HCT116 (cell line): ENCODE data around the gene YTHDC2. TPM values are rescaled to one million over a fixed set of nuclear protein-coding genes. Genes with fewer than 3 reads are reported as not detected.
"Not testable (repeated sequence)": the region's sequence is repeated elsewhere in the genome, so short reads cannot be mapped to it uniquely, and the experiment has no call there.

Source experiments
- ATAC-seq: fragments of 200-7000 bp; cut with Tn5 transposase; 2 replicates; pipeline ENCODE4 v1.9.1; 2020; ENCODE audit warnings: mild to moderate bottlenecking, moderate library complexity
- BruUV-seq: library from RNA; stranded (reverse); fragments of 400-500 nt; replicated peaks from 2 replicates; lab custom pipeline; 2021; lab: Mats Ljungman, UMichigan
- CTCF ChIA-PET: fragments of 300-600 bp; sonication (Branson Sonifier 250); formaldehyde crosslinking; loops from one replicate; lab custom pipeline; 2021; ENCODE audit warnings: antibody characterized with exemption; lab: Charles Lee
- POLR2A ChIA-PET: fragments of 300-600, 350-600 bp; sonication (Branson Sonifier 250); formaldehyde crosslinking; loops from one replicate; lab custom pipeline; 2021; ENCODE audit warnings: antibody characterized with exemption; lab: Charles Lee
- RAD21 ChIA-PET, 2 experiments: fragments of 300-600 bp; sonication (Branson Sonifier 250); formaldehyde crosslinking; loops; one replicate each; lab custom pipeline; 2023; ENCODE audit warnings: low total read pairs in 2 of 2; ENCODE audit not compliant: uncharacterized antibody in 2 of 2, unreplicated experiment in 2 of 2, low non-redundant PET in 1 of 2; lab: Charles Lee
- DNase-seq: peaks from one replicate; pipeline ENCODE4 v3.0.0-alpha.2; 2010; ENCODE audit warnings: low read depth, low spot score
- H2AFZ ChIP-seq: fragments of 200-600 bp; shearing (Covaris generic), sonication (generic); 2 replicates; pipeline ENCODE4 v1.6.1; 2017; ENCODE audit warnings: low read depth, mixed run types, mixed read lengths, antibody characterized with exemption, low read length; ENCODE audit not compliant: poor library complexity, severe bottlenecking
- H3K27ac ChIP-seq: 2 replicates; pipeline ENCODE4 v1.5.1; 2012; ENCODE audit warnings: low read depth, low read length
- H3K27me3 ChIP-seq: fragments of 200-600 bp; sonication (generic); 2 replicates; pipeline ENCODE4 v1.6.1; 2016; ENCODE audit warnings: mixed run types, low read length, mixed read lengths; ENCODE audit not compliant: insufficient read depth
- H3K36me3 ChIP-seq, 2 experiments: fragments of 200-500 bp in 1 of 2; fragments of 200-600 bp in 1 of 2; sonication (Bioruptor generic) in 1 of 2; sonication (generic) in 1 of 2; 2 replicates each; pipeline versions ENCODE4 v1.5.1 to v1.6.1; 2014 to 2016; ENCODE audit warnings: low read length in 2 of 2, inconsistent platforms in 1 of 2, mixed read lengths in 1 of 2, mixed run types in 1 of 2; ENCODE audit not compliant: insufficient read depth in 2 of 2, control insufficient read depth in 1 of 2
- H3K4me1 ChIP-seq, 2 experiments: fragments of 200-600 bp in 1 of 2; sonication (generic) in 1 of 2; 2 replicates each; pipeline versions ENCODE4 v1.5.1 to v1.6.1; 2012 to 2017; ENCODE audit warnings: low read length in 2 of 2, inconsistent platforms in 1 of 2, mild to moderate bottlenecking in 1 of 2, mixed read lengths in 1 of 2, mixed run types in 1 of 2, moderate library complexity in 1 of 2; ENCODE audit not compliant: insufficient read depth in 2 of 2, control insufficient read depth in 1 of 2
- H3K4me2 ChIP-seq: fragments of 200-600 bp; sonication (generic); 2 replicates; pipeline ENCODE4 v1.6.1; 2017; ENCODE audit warnings: mixed run types, low read length, mixed read lengths
- H3K4me3 ChIP-seq, 2 experiments: fragments of 200-600 bp in 1 of 2; sonication (generic) in 1 of 2; replicated peaks in 1 of 2; 2 replicates each; pipeline ENCODE4 v1.5.1; 2011 to 2016; ENCODE audit warnings: low read length in 2 of 2, control low read depth in 1 of 2, low read depth in 1 of 2, mild to moderate bottlenecking in 1 of 2, mixed read lengths in 1 of 2, mixed run types in 1 of 2
- H3K79me2 ChIP-seq: fragments of 200-600 bp; sonication (generic); 2 replicates; pipeline ENCODE4 v1.6.1; 2017; ENCODE audit warnings: mild to moderate bottlenecking, mixed run types, low read length, moderate library complexity, mixed read lengths; ENCODE audit not compliant: insufficient read depth
- H3K9ac ChIP-seq: fragments of 200-600 bp; sonication (generic); 2 replicates; pipeline ENCODE4 v1.6.1; 2016; ENCODE audit warnings: low read length, mixed read lengths
- H3K9me2 ChIP-seq: fragments of 200-600 bp; sonication (generic), shearing (Covaris generic); 2 replicates; pipeline ENCODE4 v1.6.1; 2017; ENCODE audit warnings: mixed run types, mild to moderate bottlenecking, moderate library complexity; ENCODE audit not compliant: insufficient read depth
- H3K9me3 ChIP-seq, 2 experiments: fragments of 200-500 bp in 1 of 2; fragments of 200-600 bp in 1 of 2; sonication (Bioruptor generic) in 1 of 2; sonication (generic) in 1 of 2; 2 replicates each; pipeline ENCODE4 v1.6.1; 2014 to 2017; ENCODE audit warnings: low read length in 2 of 2, mixed read lengths in 2 of 2, inconsistent platforms in 1 of 2, low read depth in 1 of 2, mild to moderate bottlenecking in 1 of 2, mixed run types in 1 of 2, moderate library complexity in 1 of 2; ENCODE audit not compliant: control insufficient read depth in 1 of 2, insufficient read depth in 1 of 2
- H4K20me1 ChIP-seq: fragments of 200-600 bp; sonication (generic), shearing (Covaris generic); 2 replicates; pipeline ENCODE4 v1.6.1; 2017; ENCODE audit warnings: mixed run types, mild to moderate bottlenecking, moderate library complexity; ENCODE audit not compliant: insufficient read depth
- CBX3 ChIP-seq: IDR thresholded peaks from 2 replicates; pipeline ENCODE4 v1.6.1; 2012; ENCODE audit warnings: low read depth
- EZH2phosphoT487 ChIP-seq: fragments of 200-600 bp; IDR thresholded peaks from 2 replicates; pipeline ENCODE4 v1.6.1; 2018; ENCODE audit warnings: antibody characterized with exemption, borderline replicate concordance
- POLR2AphosphoS5 ChIP-seq: IDR thresholded peaks from 2 replicates; pipeline ENCODE4 v1.6.1; 2011; ENCODE audit warnings: mild to moderate bottlenecking, low read depth, low read length, moderate library complexity
- SRF ChIP-seq: IDR thresholded peaks from 2 replicates; pipeline ENCODE4 v1.6.1; 2012; ENCODE audit warnings: low read depth
- ZFX ChIP-seq: fragments of 450-650 bp; IDR thresholded peaks from 2 replicates; pipeline ENCODE4 v1.6.1; 2017
- ZNF274 ChIP-seq: fragments of 200-500 bp; sonication (Bioruptor generic); IDR thresholded peaks from 2 replicates; pipeline ENCODE4 v1.6.1; 2014; ENCODE audit warnings: mild to moderate bottlenecking, low read depth, low read length, inconsistent platforms
- intact Hi-C: fragments of 100-400 bp; cut with micrococcal nuclease; formaldehyde crosslinking; loops from 2 replicates; pipeline ENCODE4 v1.10.0; 2022
- total RNA-seq: library from RNA; stranded (reverse); gene quantifications from one replicate; pipeline ENCODE4 v1.2.1, GENCODE V29; 2021; ENCODE audit not compliant: unreplicated experiment
- TF ChIP-seq, protein P1 (sequence below): IDR thresholded peaks from 2 replicates; pipeline ENCODE4 v1.6.1; 2011; ENCODE audit warnings: mild to moderate bottlenecking, low read length, moderate library complexity; ENCODE audit not compliant: insufficient replicate concordance; ENCODE audit errors: extremely low read depth

The YTHDC2 gene
- total RNA-seq, 1 experiment from 2014 or later = 22.2 TPM

DNA sequence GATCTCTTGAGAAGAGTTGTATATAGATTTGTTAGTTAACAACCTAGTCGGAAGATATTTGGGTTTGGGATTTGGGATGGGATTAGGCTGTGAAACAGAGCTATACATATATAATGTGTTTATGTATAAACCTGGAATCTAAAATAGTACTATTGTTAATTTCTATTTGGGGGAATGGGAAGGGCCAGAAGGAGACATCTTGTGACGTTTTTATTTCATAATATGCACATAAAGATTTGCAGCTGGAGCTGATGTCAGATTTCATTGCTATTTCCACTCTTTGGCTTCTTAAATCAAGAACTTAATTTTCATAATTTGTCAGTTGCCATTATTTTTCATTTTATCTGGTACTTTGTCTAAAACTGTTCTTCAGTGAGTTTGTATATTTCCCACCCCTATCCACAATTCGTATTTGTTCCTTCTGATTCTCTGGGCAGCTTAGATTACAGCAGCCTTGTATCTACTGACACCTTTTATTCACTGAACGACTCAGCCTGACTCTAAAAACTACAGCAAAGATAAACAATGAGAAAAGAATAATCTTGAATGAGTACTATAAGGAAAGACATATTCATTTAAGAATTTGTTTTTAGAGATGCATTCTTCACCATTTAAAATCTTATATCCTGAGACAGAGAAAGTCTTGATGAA is 86.9 kb downstream of the YTHDC2 start:
- TF ChIP-seq ZFX (no peak), EZH2phosphoT487 (no peak), ZNF274 (no peak)
- TF ChIP-seq, protein P1, sequence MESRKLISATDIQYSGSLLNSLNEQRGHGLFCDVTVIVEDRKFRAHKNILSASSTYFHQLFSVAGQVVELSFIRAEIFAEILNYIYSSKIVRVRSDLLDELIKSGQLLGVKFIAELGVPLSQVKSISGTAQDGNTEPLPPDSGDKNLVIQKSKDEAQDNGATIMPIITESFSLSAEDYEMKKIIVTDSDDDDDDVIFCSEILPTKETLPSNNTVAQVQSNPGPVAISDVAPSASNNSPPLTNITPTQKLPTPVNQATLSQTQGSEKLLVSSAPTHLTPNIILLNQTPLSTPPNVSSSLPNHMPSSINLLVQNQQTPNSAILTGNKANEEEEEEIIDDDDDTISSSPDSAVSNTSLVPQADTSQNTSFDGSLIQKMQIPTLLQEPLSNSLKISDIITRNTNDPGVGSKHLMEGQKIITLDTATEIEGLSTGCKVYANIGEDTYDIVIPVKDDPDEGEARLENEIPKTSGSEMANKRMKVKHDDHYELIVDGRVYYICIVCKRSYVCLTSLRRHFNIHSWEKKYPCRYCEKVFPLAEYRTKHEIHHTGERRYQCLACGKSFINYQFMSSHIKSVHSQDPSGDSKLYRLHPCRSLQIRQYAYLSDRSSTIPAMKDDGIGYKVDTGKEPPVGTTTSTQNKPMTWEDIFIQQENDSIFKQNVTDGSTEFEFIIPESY = no peak
- BruUV-seq = TSS peak; percentile 11
- no peak overlapping the region for H3K4me3 ChIP-seq
- intact Hi-C loops = no loop called here
- no peaks in the 10 kb centered on the region for H3K36me3 ChIP-seq
- H3K27ac ChIP-seq = no peak overlapping the region
- no peak for DNase-seq
- no peaks in the 10 kb centered on the region for H3K79me2 ChIP-seq
- H3K9ac ChIP-seq = no peak overlapping the region
- ChIA-PET POLR2A (no interaction called here), RAD21 (interaction anchor here in 1 of 2 experiments (0.5 kb wide), 1 partner anchor 604 kb away, joined by 3 read pairs; no protein-coding TSS in a partner anchor), CTCF (interaction anchor here (2.0 to 3.0 kb wide), 2 partner anchors 12 to 263 kb away, joined by 7 to 11 read pairs; no protein-coding TSS in a partner anchor)
- no peaks in the 10 kb centered on the region for H3K4me1 ChIP-seq
- ATAC-seq = no peak
- no peaks in the 10 kb centered on the region for H3K9me2 ChIP-seq
- no peaks in the 10 kb centered on the region for H3K9me3 ChIP-seq
- no peaks in the 10 kb centered on the region for H4K20me1 ChIP-seq
- H3K4me2 ChIP-seq = no peak overlapping the region
- no peak overlapping the region for H2AFZ ChIP-seq
- no peaks in the 10 kb centered on the region for H3K27me3 ChIP-seq

DNA sequence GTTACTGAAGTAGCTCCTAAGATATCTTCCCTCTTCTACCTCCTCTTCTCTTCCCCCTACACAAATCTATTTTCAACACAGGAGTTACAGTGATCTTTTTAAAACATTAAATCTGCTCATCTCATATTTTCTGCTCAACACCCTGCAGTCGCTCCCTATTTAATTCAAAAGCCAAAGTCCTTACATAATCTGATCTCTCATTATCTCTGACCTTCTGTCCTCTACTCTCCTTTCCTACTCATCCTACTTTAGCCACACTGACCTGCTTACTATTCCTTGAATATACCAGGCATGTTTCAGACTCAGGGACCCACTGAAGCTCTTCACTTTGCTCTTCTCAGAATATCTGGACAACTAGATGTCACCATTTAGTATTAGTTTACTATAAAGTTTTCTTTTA is 87.9 kb downstream of the YTHDC2 start:
- no peak for ATAC-seq
- Histone ChIP-seq H3K9me3 (no peaks in the 10 kb centered on the region), H3K9ac (no peak overlapping the region), H4K20me1 (no peaks in the 10 kb centered on the region), H3K4me1 (0 out of 4 replicates have a peak, but pooled peaks cover 0 to 3% of the 10 kb centered on the region in 2 experiments), H3K27ac (no peak overlapping the region), H2AFZ (no peak overlapping the region), H3K9me2 (no peaks in the 10 kb centered on the region), H3K27me3 (no peaks in the 10 kb centered on the region), H3K79me2 (no peaks in the 10 kb centered on the region), H3K4me2 (no peak overlapping the region), H3K4me3 (no peak overlapping the region), H3K36me3 (no peaks in the 10 kb centered on the region)
- DNase-seq = no peak
- TF ChIP-seq CBX3 (no peak), SRF (no peak), POLR2AphosphoS5 (no peak)
- RAD21 ChIA-PET = interaction anchor here in 1 of 2 experiments (0.9 kb wide), 1 partner anchor 265 kb away, joined by 3 read pairs; no protein-coding TSS in a partner anchor
- intact Hi-C loops = no loop called here
- BruUV-seq = no TSS peak
- CTCF ChIA-PET = no interaction called here
- POLR2A ChIA-PET = no interaction called here

DNA sequence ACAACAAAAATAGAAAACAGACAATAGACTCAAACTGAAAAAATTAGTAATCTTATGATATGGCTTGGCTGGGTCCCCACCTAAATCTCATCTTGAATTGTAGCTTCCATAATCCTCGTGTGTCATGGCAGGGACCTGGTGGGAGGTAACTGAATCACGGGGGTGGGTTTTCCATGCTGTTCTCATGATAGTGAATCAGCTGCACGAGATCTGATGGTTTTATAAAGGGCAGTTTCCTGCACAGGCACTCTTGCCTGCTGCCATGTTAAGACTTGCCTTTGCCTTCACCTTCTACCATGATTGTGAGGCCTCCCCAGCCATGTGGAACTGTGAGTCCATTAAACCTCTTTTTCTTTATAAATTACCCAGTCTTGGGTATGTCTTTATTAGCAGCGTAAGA is 89.8 kb downstream of the YTHDC2 start:
- DNase-seq, intact Hi-C loops, RAD21 ChIA-PET, H3K9me2 ChIP-seq, H3K4me3 ChIP-seq, H3K9ac ChIP-seq, H3K4me2 ChIP-seq, H4K20me1 ChIP-seq, H3K27ac ChIP-seq, H3K36me3 ChIP-seq, ATAC-seq, H3K27me3 ChIP-seq, POLR2A ChIA-PET, BruUV-seq, H3K79me2 ChIP-seq, H3K9me3 ChIP-seq, H3K4me1 ChIP-seq, H2AFZ ChIP-seq: not testable (repeated sequence)
- CTCF ChIA-PET = interaction anchor here (0.9 to 1.5 kb wide), 3 partner anchors 9 to 267 kb away, joined by 3 to 7 read pairs (median 3); no protein-coding TSS in a partner anchor
